HepG2 (cell line): ENCODE results near the gene ZNF816. TPM values are rescaled to one million over a fixed set of nuclear protein-coding genes. Genes with fewer than 3 reads are reported as not detected.
A peak's percentile ranks its signal among the peaks of the same experiment; 100 is the strongest.

Experiments
- ARID2 ChIP-seq: sonication (generic); formaldehyde crosslinking; IDR thresholded peaks from 2 replicates; pipeline ENCODE4 v1.8.1; 2022; ENCODE audit warnings: mild to moderate bottlenecking, missing genetic modification reagents, borderline replicate concordance
- ARNTL ChIP-seq: sonication (generic); formaldehyde crosslinking; IDR thresholded peaks from 2 replicates; pipeline ENCODE4 v1.4.0; 2020; ENCODE audit warnings: mild to moderate bottlenecking, missing genetic modification reagents
- ERF ChIP-seq: IDR thresholded peaks from 2 replicates; pipeline ENCODE4 v1.6.1; 2018; ENCODE audit warnings: missing biosample characterization, missing genetic modification reagents
- HINFP ChIP-seq: sonication (generic); formaldehyde crosslinking; IDR thresholded peaks from 2 replicates; pipeline ENCODE4 v1.4.0; 2020; ENCODE audit warnings: low read depth, mild to moderate bottlenecking, missing genetic modification reagents
- HMGXB4 ChIP-seq, 2 experiments: sonication (generic) in 1 of 2; formaldehyde crosslinking in 1 of 2; IDR thresholded peaks; 2 replicates each; pipeline versions ENCODE4 v1.4.0 to v1.6.1; 2018 to 2020; ENCODE audit warnings: missing genetic modification reagents in 2 of 2, borderline replicate concordance in 1 of 2, low read depth in 1 of 2, mild to moderate bottlenecking in 1 of 2, missing biosample characterization in 1 of 2
- ISL2 ChIP-seq: sonication (generic); formaldehyde crosslinking; IDR thresholded peaks from 2 replicates; pipeline ENCODE4 v1.5.0; 2020; ENCODE audit warnings: missing genetic modification reagents
- KDM2A ChIP-seq: sonication (generic); formaldehyde crosslinking; IDR thresholded peaks from 2 replicates; pipeline ENCODE4 v1.4.0; 2020; ENCODE audit warnings: low read depth, missing genetic modification reagents, borderline replicate concordance
- LCORL ChIP-seq, 2 experiments: fragments of 450-650 bp in 1 of 2; sonication (generic) in 1 of 2; formaldehyde crosslinking in 1 of 2; IDR thresholded peaks; 2 replicates each; pipeline versions ENCODE4 v1.5.0 to v1.6.1; 2017 to 2020; ENCODE audit warnings: antibody characterized with exemption in 1 of 2, missing genetic modification reagents in 1 of 2
- PHF8 ChIP-seq: sonication (generic); formaldehyde crosslinking; IDR thresholded peaks from 2 replicates; pipeline ENCODE4 v1.5.0; 2020; ENCODE audit warnings: missing genetic modification reagents
- POLR2G ChIP-seq: fragments of 200-400 bp; formaldehyde crosslinking; IDR thresholded peaks from 2 replicates; pipeline ENCODE4 v1.6.1; 2018; ENCODE audit warnings: mild to moderate bottlenecking, low read depth, low read length, moderate library complexity
- PRDM15 ChIP-seq: sonication (generic); formaldehyde crosslinking; IDR thresholded peaks from 2 replicates; pipeline ENCODE4 v1.4.0; 2020; ENCODE audit warnings: missing genetic modification reagents
- RBFOX2 ChIP-seq: fragments of 200-400 bp; formaldehyde crosslinking; IDR thresholded peaks from 2 replicates; pipeline ENCODE4 v1.6.1; 2017; ENCODE audit warnings: low read depth, mild to moderate bottlenecking, low read length
- ZC3H4 ChIP-seq: sonication (generic); formaldehyde crosslinking; IDR thresholded peaks from 2 replicates; pipeline ENCODE4 v1.4.0; 2020; ENCODE audit warnings: missing genetic modification reagents, borderline replicate concordance
- ZNF558 ChIP-seq: sonication (generic); formaldehyde crosslinking; IDR thresholded peaks from 2 replicates; pipeline ENCODE4 v1.9.0; 2022; ENCODE audit warnings: mild to moderate bottlenecking, missing genetic modification reagents, borderline replicate concordance
- ZNF709 ChIP-seq: sonication (generic); formaldehyde crosslinking; IDR thresholded peaks from 2 replicates; pipeline ENCODE4 v1.5.0; 2020; ENCODE audit warnings: mild to moderate bottlenecking, missing genetic modification reagents
- polyA plus RNA-seq, 8 experiments: library from polyadenylated mRNA; depleted of rRNA in 3 of 8; stranded (reverse) in 7 of 8; unstranded in 1 of 8; fragments of >200 nt; fragmentation: Illumina TruSeq in 4 of 8; extraction: Trizol in 4 of 8; gene quantifications; 2 replicates each; pipeline versions ENCODE4 v1.2.1 to v1.2.3, GENCODE V29; 2011 to 2016; ENCODE audit warnings: low read depth in 4 of 8, missing spikeins in 1 of 8, mixed read lengths in 1 of 8; ENCODE audit not compliant: insufficient read depth in 1 of 8
- total RNA-seq, 5 experiments: library from RNA; depleted of rRNA; stranded (reverse); fragments of >200 nt; fragmentation: Illumina TruSeq; extraction: Trizol; gene quantifications; 2 replicates each; pipeline ENCODE4 v1.2.3, GENCODE V29; 2016; ENCODE audit warnings: low read depth in 1 of 5
- TF ChIP-seq, protein P1 (sequence below): sonication (generic); formaldehyde crosslinking; IDR thresholded peaks from 2 replicates; pipeline ENCODE4 v1.4.0; 2020; ENCODE audit warnings: missing genetic modification reagents
- TF ChIP-seq, protein P2 (sequence below): sonication (generic); formaldehyde crosslinking; IDR thresholded peaks from 2 replicates; pipeline ENCODE4 v1.4.0; 2020; ENCODE audit warnings: missing genetic modification reagents

Gene ZNF816
- total and polyA plus RNA-seq, 2 of the 13 experiments (the other 11 are each of a cell fraction or from before 2014, with no cell fraction given), result 5.2 to 14.1 TPM

DNA sequence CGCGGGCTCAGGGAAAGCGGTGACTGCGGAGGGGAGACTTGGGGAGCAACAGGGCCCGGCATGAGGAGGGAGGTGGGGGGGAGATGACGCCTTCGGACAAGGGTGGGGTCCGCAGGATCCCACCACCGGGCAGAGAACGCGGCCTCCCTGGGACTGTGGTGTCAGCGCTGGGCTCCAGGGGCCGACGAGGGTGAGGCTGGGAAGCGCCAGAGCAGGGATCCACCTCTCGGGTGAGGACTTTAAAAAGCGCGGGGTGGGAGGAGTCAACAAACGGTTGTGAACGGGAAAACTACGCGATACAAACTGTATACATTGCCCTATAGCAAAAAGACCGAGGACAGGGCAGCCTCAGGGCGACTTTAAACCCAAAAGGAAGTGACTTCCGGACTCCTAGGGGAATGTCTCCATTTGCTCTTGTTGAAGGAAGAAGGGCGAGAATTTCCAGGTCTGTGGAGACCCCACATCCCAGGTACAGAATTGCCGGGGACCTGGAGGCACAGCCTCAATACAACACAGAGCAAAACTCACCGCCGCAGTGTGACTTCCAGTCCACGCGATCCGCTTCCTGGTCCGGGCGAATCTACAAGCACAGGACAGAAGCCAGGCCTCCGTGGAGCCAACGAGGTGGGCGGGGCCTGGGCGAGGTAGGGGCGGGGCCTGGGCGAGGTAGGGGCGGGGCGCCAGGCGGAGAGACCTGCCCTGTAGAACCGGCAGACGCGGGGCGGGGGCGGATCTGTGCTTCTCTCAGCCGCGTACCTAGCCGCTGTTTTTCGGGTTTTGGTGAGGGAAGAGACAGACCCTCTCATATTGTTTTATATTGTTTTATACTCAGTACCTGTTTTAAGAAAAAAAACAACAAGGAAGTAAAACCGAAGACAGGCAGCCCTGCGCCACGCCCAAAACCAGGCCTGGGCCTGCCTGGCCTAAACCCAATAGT is 39.6 kb downstream of the ZNF816 start, which contains the start of gene ZNF888 (continued):
- TF ChIP-seq LCORL (IDR thresholded peaks at IDR 0.05) (no peak), LCORL (CRISPR knock-in tag; IDR thresholded peaks at IDR 0.05) (0 out of 2 replicates have a peak, but pooled peaks have one; percentile 21), HMGXB4 (CRISPR knock-in tag; IDR thresholded peaks at IDR 0.05; ENCODE audit: borderline replicate concordance in 1 of 2, low read depth in 1 of 2) (peak in 1 of 2 experiments; percentile 22; a peak in 1 of 4 replicates), POLR2G (peak; percentile 86), HINFP (CRISPR knock-in tag) (peak; percentile 25; the same call in 1 of the 2 replicates), PRDM15 (CRISPR knock-in tag) (peak; percentile 89), ERF (CRISPR knock-in tag) (no peak; the same call in 1 of the 2 replicates), PHF8 (CRISPR knock-in tag) (peak; percentile 79), KDM2A (peak; percentile 86), ZNF558 (CRISPR knock-in tag) (0 out of 2 replicates have a peak, but pooled peaks have one; percentile 40), ZNF709 (CRISPR knock-in tag) (0 out of 2 replicates have a peak, but pooled peaks have one; percentile 21), RBFOX2 (peak; percentile 40; the same call in 1 of the 2 replicates), ZC3H4 (CRISPR knock-in tag) (peak; percentile 28; the same call in 1 of the 2 replicates), ISL2 (CRISPR knock-in tag) (no peak), ARID2 (CRISPR knock-in tag) (peak; percentile 69; the same call in 1 of the 2 replicates), ARNTL (CRISPR knock-in tag) (0 out of 2 replicates have a peak, but pooled peaks have one; percentile 12)
- TF ChIP-seq, protein P1, sequence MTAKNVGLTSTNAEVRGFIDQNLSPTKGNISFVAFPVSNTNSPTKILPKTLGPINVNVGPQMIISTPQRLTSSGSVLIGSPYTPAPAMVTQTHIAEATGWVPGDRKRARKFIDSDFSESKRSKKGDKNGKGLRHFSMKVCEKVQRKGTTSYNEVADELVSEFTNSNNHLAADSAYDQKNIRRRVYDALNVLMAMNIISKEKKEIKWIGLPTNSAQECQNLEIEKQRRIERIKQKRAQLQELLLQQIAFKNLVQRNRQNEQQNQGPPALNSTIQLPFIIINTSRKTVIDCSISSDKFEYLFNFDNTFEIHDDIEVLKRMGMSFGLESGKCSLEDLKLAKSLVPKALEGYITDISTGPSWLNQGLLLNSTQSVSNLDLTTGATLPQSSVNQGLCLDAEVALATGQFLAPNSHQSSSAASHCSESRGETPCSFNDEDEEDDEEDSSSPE, result peak; percentile 75
- TF ChIP-seq, protein P2, sequence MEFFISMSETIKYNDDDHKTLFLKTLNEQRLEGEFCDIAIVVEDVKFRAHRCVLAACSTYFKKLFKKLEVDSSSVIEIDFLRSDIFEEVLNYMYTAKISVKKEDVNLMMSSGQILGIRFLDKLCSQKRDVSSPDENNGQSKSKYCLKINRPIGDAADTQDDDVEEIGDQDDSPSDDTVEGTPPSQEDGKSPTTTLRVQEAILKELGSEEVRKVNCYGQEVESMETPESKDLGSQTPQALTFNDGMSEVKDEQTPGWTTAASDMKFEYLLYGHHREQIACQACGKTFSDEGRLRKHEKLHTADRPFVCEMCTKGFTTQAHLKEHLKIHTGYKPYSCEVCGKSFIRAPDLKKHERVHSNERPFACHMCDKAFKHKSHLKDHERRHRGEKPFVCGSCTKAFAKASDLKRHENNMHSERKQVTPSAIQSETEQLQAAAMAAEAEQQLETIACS (CRISPR knock-in tag), result no peak
